Breast epithelium (tissue), 4 donors: ENCODE measurements around the gene COL5A3. TPM values are rescaled to one million over a fixed set of nuclear protein-coding genes. Genes with fewer than 3 reads are reported as not detected.
A peak's percentile ranks its signal among the peaks of the same experiment; 100 is the strongest.

ENCODE experiments used
- DNase-seq, 2 donors: peaks; one replicate each; pipeline ENCODE4 v3.0.0-alpha.2; 2019; ENCODE audit warnings: low spot score in 2 of 2
- H3K27ac ChIP-seq, 2 donors: fragments of 200-600 bp; sonication (generic) in 1 of 2; one replicate each; pipeline ENCODE4 v1.5.1; 2016 to 2019; ENCODE audit warnings: mild to moderate bottlenecking in 1 of 2
- H3K27me3 ChIP-seq, 2 donors: fragments of 200-600 bp; sonication (generic) in 1 of 2; one replicate each; pipeline versions ENCODE4 v1.5.1 to v1.6.0; 2017 to 2019; ENCODE audit warnings: control low read depth in 1 of 2, mild to moderate bottlenecking in 1 of 2
- H3K36me3 ChIP-seq: fragments of 200-600 bp; one replicate; pipeline ENCODE4 v1.5.1; 2019
- H3K4me1 ChIP-seq, 2 donors: fragments of 200-600 bp; sonication (generic); one replicate each; pipeline ENCODE4 v1.5.1; 2016 to 2019; ENCODE audit warnings: control low read depth in 1 of 2
- H3K4me3 ChIP-seq, 3 donors: fragments of 200-600 bp; sonication (generic); 1 replicate in 2 of 3; 2 replicates in 1 of 3; pipeline ENCODE4 v1.5.1; 2016 to 2019; ENCODE audit warnings: mild to moderate bottlenecking in 3 of 3, moderate library complexity in 2 of 3
- H3K9me3 ChIP-seq, 2 donors: fragments of 200-600 bp; sonication (generic) in 1 of 2; one replicate each; pipeline ENCODE4 v1.5.1; 2016 to 2019; ENCODE audit warnings: control low read depth in 1 of 2
- CTCF ChIP-seq, 3 donors: fragments of 450-650 bp; IDR thresholded peaks; one replicate each; pipeline ENCODE4 v1.5.1; 2016 to 2017; ENCODE audit warnings: antibody characterized with exemption in 3 of 3, mild to moderate bottlenecking in 3 of 3, moderate library complexity in 3 of 3
- POLR2A ChIP-seq: fragments of 450-650 bp; IDR thresholded peaks from one replicate; pipeline ENCODE4 v1.6.1; 2016; ENCODE audit warnings: antibody characterized with exemption, mild to moderate bottlenecking, moderate library complexity
- POLR2AphosphoS5 ChIP-seq, 3 donors: sonication (generic); formaldehyde crosslinking; IDR thresholded peaks; one replicate each; pipeline ENCODE4 v1.6.1; 2017; ENCODE audit warnings: antibody characterized with exemption in 3 of 3
- intact Hi-C: fragments of 100-400 bp; cut with DNase I; formaldehyde crosslinking; loops from one replicate; pipeline ENCODE4 v1.15.1; 2023; ENCODE audit warnings: low total_unique reads
- total RNA-seq, 3 donors: library from RNA; depleted of rRNA; stranded (reverse); fragments of >200 nt; gene quantifications; one replicate each; pipeline ENCODE4 v1.1.0, GENCODE V29; 2016

Gene COL5A3
- total RNA-seq, 3 donors from 2014 or later = 4.8 to 32.2 (median 12.5) TPM

GRCh38 chr19:10001899-10002298 is 8.4 kb downstream of the COL5A3 start:
- intact Hi-C loops = loop anchor here (5.0 kb wide), 1 partner anchor 85 kb away; no protein-coding TSS in a partner anchor
- no peak for TF ChIP-seq CTCF (IDR thresholded peaks at IDR 0.05)
- TF ChIP-seq POLR2AphosphoS5 (IDR thresholded peaks at IDR 0.05) = no peak
- TF ChIP-seq POLR2A = no peak
- no peaks in the 10 kb centered on the region for H3K36me3 ChIP-seq
- peaks cover 0 to 5% of the 10 kb centered on the region in 2 donors for H3K4me1 ChIP-seq
- H3K9me3 ChIP-seq = no peaks in the 10 kb centered on the region
- H3K27me3 ChIP-seq = no peaks in the 10 kb centered on the region
- H3K27ac ChIP-seq = peak overlapping the region in 1 of 2 donors; percentile 71
- DNase-seq = no peak
- H3K4me3 ChIP-seq = no peak overlapping the region

- TF ChIP-seq POLR2A (no peak), CTCF (IDR thresholded peaks at IDR 0.05) (peak in 2 of 3 donors; percentile 46 to 48), POLR2AphosphoS5 (IDR thresholded peaks at IDR 0.05) (no peak)
- H3K27ac ChIP-seq = no peak overlapping the region
- no peaks in the 10 kb centered on the region for H3K36me3 ChIP-seq
- H3K4me3 ChIP-seq = no peak overlapping the region
- no peaks in the 10 kb centered on the region for H3K9me3 ChIP-seq
- no peaks in the 10 kb centered on the region for H3K27me3 ChIP-seq
- DNase-seq = peak in 1 of 2 donors; percentile 30
- H3K4me1 ChIP-seq = no peaks in the 10 kb centered on the region
- intact Hi-C loops = loop anchor here (5.0 kb wide), 1 partner anchor 83 kb away; no protein-coding TSS in a partner anchor
Measured at GRCh38 chr19:10000171-10000826, 10.0 kb downstream of the COL5A3 start.

GRCh38 chr19:9996541-9996940 is 13.8 kb downstream of the COL5A3 start:
- no peak for TF ChIP-seq POLR2AphosphoS5 (IDR thresholded peaks at IDR 0.05)
- H3K4me3 ChIP-seq = no peak overlapping the region
- H3K36me3 ChIP-seq = no peaks in the 10 kb centered on the region
- no peak for DNase-seq
- no peak overlapping the region for H3K27ac ChIP-seq
- H3K4me1 ChIP-seq = no peaks in the 10 kb centered on the region
- H3K9me3 ChIP-seq = no peaks in the 10 kb centered on the region
- intact Hi-C loops = no loop called here
- H3K27me3 ChIP-seq = no peaks in the 10 kb centered on the region

- DNase-seq = no peak
- no peaks in the 10 kb centered on the region for H3K4me1 ChIP-seq
- no peaks in the 10 kb centered on the region for H3K36me3 ChIP-seq
- H3K27me3 ChIP-seq = no peaks in the 10 kb centered on the region
- no peaks in the 10 kb centered on the region for H3K9me3 ChIP-seq
- no peak overlapping the region for H3K27ac ChIP-seq
- H3K4me3 ChIP-seq = no peak overlapping the region
- intact Hi-C loops = no loop called here
- TF ChIP-seq POLR2AphosphoS5 (IDR thresholded peaks at IDR 0.05) (no peak), CTCF (IDR thresholded peaks at IDR 0.05) (no peak), POLR2A (no peak)
Measured at GRCh38 chr19:9995999-9996398, 14.3 kb downstream of the COL5A3 start.

- TF ChIP-seq CTCF (IDR thresholded peaks at IDR 0.05) = no peak
- no peak for TF ChIP-seq POLR2AphosphoS5 (IDR thresholded peaks at IDR 0.05)
- no peak for TF ChIP-seq POLR2A
- intact Hi-C loops = no loop called here
Measured at GRCh38 chr19:9995084-9995483, 15.2 kb downstream of the COL5A3 start.

More at GRCh38 chr19:9995084-9995483, 15.2 kb downstream of the COL5A3 start:
- no peaks in the 10 kb centered on the region for H3K36me3 ChIP-seq
- H3K9me3 ChIP-seq = no peaks in the 10 kb centered on the region
- DNase-seq = no peak
- H3K4me1 ChIP-seq = no peaks in the 10 kb centered on the region
- H3K27ac ChIP-seq = no peak overlapping the region
- H3K4me3 ChIP-seq = no peak overlapping the region
- no peaks in the 10 kb centered on the region for H3K27me3 ChIP-seq
